ENCODE data around the gene NRIP2. TPM values are rescaled to one million over a fixed set of nuclear protein-coding genes. Genes with fewer than 3 reads are reported as not detected.

NRIP2 gene
- total RNA-seq, 1 donor from 2014 or later: 0.61 TPM

DNA sequence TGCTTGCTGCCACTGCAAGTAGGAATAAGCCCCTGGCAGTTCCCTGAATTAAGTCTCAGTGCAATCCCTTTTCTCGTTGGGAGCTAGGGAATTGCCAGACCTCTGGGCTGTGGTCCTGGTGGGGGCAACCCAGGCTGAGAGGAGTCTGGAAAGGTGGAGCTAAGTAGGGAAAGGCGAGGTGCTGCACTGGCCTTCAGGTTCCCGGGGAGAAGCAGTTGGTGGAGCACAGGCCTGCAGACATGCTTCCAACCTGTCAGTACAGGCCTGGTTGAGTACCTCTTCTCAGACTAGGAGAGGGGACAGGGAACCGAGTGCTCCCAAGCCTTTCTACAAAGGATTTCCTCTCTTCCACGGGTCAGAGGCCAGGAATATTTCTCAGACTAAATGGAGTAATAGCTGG lies 1.5 kb downstream of the NRIP2 start:
- H3K4me3 ChIP-seq: no peak overlapping the region
- intact Hi-C loops (cut with DNase I): no loop called here

DNA sequence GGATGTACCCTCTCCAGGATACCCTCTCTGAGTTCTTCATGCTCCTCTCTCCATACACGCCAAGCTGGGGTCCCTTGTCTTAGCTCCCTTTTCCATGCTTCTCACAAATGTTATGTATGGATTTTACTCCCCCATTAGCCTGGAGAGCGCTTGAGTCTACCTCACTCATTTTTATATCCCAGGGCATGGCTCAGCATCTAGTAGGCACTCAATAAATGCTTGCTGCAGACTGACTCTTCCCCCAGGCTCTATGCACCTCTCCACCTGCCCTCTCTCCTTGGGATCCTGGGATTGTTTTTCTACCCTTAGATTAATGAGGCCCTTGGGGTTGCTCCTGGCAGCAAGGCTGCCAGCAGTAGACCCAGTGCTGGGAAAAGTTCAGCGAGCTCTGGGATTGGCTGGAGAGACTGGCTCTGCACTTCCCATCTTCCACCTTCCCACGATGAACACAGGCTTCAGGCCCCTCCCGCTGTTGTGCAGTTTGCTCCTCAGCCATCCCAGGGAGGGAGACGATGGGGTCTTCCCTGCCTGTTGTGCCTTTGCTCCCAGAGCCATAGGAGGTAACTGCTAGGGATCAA lies 2.2 kb downstream of the NRIP2 start:
- no peaks in the 10 kb centered on the region for H3K9me3 ChIP-seq
- peaks cover 7% of the 10 kb centered on the region for H3K4me1 ChIP-seq
- peaks cover 14% of the 10 kb centered on the region for H3K36me3 ChIP-seq
- no peak overlapping the region for H3K4me3 ChIP-seq
- intact Hi-C loops (cut with DNase I): no loop called here
- DNase-seq: no peak
- no peak for ATAC-seq
- H3K27me3 ChIP-seq: no peaks in the 10 kb centered on the region
- TF ChIP-seq, protein P1, sequence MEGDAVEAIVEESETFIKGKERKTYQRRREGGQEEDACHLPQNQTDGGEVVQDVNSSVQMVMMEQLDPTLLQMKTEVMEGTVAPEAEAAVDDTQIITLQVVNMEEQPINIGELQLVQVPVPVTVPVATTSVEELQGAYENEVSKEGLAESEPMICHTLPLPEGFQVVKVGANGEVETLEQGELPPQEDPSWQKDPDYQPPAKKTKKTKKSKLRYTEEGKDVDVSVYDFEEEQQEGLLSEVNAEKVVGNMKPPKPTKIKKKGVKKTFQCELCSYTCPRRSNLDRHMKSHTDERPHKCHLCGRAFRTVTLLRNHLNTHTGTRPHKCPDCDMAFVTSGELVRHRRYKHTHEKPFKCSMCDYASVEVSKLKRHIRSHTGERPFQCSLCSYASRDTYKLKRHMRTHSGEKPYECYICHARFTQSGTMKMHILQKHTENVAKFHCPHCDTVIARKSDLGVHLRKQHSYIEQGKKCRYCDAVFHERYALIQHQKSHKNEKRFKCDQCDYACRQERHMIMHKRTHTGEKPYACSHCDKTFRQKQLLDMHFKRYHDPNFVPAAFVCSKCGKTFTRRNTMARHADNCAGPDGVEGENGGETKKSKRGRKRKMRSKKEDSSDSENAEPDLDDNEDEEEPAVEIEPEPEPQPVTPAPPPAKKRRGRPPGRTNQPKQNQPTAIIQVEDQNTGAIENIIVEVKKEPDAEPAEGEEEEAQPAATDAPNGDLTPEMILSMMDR (IDR thresholded peaks at IDR 0.05): no peak
- no peak overlapping the region for H3K27ac ChIP-seq

More for the DNA sequence above, 1.5 kb downstream of the NRIP2 start:
- ATAC-seq: no peak
- TF ChIP-seq, protein P1 (IDR thresholded peaks at IDR 0.05): no peak
- H3K27me3 ChIP-seq: no peaks in the 10 kb centered on the region
- no peak for DNase-seq
- peaks cover 7% of the 10 kb centered on the region for H3K36me3 ChIP-seq
- H3K27ac ChIP-seq: no peak overlapping the region
- H3K4me1 ChIP-seq: peaks cover 7% of the 10 kb centered on the region
- H3K9me3 ChIP-seq: no peaks in the 10 kb centered on the region

DNA sequence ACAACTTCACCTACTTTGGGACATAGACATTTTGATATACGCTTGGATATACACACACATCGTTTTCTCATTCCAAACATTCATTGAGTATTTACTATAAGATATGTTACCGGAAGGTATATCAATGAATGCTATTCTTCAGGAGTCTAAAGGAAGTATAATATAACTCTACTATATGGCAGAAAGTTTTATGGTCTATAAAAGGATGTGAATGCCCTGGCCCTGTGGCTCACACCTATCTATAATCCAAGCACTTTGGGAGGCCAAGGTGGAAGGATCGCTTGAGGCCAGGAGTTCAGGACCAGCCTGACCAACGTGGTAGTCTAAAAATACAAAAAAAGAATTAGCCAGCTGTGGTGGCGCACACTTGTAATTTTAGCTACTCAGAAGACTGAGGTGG lies 5.6 kb downstream of the NRIP2 start:
- H3K27me3 ChIP-seq: no peaks in the 10 kb centered on the region
- intact Hi-C loops (cut with DNase I): no loop called here
- TF ChIP-seq, protein P1 (IDR thresholded peaks at IDR 0.05): no peak
- H3K36me3 ChIP-seq: peaks cover 48% of the 10 kb centered on the region
- H3K4me3 ChIP-seq: no peak overlapping the region
- no peak overlapping the region for H3K27ac ChIP-seq
- H3K4me1 ChIP-seq: peaks cover 1% of the 10 kb centered on the region
- DNase-seq (no peak), ATAC-seq (no peak)
- no peaks in the 10 kb centered on the region for H3K9me3 ChIP-seq

DNA sequence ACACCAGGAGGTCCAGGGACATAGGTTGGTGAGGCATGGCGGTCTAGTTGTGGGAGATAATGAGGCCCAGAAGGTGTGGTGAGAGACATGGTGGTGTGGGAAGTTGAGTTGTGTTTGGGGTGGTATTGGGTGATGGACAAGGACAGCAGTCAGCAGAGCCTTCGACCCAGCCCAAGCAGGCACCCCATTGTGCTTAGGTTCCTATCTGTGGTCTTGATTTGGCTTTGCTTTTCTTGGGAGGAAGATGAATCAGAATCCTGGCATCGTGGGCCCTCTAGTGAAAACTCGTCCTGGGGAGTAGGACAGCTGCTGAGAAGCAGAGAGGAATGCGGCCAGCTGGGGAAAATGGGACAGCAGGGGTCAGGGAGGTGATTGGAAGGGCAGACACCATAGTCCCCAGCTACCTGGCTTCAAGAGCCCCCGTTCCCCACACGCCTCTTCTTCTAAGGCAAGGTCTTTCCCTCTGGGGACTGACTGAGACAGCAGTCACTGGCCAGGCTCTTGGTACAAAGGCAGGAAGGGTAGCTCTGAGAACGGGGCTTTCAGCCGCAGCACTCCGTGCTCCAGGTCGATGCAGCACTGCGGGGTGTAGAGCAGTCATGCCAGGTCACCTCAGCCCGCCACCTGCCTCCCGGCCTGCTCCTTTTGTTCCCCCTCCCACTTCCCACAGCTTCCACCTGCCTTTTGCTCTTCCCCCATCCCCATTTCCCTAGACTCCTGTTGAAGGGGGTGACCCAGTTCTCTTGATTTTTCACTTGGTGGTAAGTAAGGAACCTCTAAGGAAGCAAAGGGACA lies 7.9 kb downstream of the NRIP2 start:
- TF ChIP-seq, protein P1 (IDR thresholded peaks at IDR 0.05): no peak
- Histone ChIP-seq H3K27ac (no peak overlapping the region), H3K27me3 (no peaks in the 10 kb centered on the region), H3K36me3 (peaks cover 71% of the 10 kb centered on the region), H3K4me3 (no peak overlapping the region), H3K4me1 (no peaks in the 10 kb centered on the region), H3K9me3 (no peaks in the 10 kb centered on the region)
- intact Hi-C loops (cut with DNase I): no loop called here
- no peak for ATAC-seq
- DNase-seq: no peak

DNA sequence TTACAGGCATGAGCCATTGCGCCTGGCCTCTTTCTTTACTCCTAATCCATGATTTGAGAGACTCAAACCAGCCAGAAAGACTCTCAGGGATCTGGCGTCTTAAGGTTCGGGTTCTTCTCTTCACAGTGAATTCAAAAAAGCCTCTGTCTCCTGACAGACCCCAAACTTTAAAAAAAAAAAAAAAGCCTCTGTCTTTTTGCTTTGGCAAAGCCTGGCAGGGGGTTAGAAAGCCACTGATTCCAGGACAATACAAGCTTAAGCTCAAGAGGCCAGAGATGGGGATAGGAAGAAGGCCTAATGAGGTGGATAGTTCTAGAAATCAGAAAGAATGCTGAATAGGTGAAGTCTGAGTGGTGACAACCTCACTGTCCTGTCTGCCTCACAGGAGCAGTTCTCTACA lies 8.8 kb downstream of the NRIP2 start:
- no peak for DNase-seq
- Histone ChIP-seq H3K36me3 (peaks cover 80% of the 10 kb centered on the region), H3K27me3 (no peaks in the 10 kb centered on the region), H3K9me3 (no peaks in the 10 kb centered on the region), H3K4me1 (no peaks in the 10 kb centered on the region), H3K4me3 (no peak overlapping the region), H3K27ac (no peak overlapping the region)
- intact Hi-C loops (cut with DNase I): no loop called here
- TF ChIP-seq, protein P1 (IDR thresholded peaks at IDR 0.05): no peak
- no peak for ATAC-seq
